DMS114 treated with DMSO at 0.1 percent for 48 hours (cell line): Measurements from ENCODE around the gene TMIE.
"Not testable (repeated sequence)": the region's sequence is repeated elsewhere in the genome, so short reads cannot be mapped to it uniquely, and the experiment has no call there.

Source experiments
- DNase-seq: peaks from one replicate; lab custom pipeline; 2025; ENCODE audit not compliant: unreplicated experiment; lab: John Stamatoyannopoulos, UW

Gene TMIE

DNA sequence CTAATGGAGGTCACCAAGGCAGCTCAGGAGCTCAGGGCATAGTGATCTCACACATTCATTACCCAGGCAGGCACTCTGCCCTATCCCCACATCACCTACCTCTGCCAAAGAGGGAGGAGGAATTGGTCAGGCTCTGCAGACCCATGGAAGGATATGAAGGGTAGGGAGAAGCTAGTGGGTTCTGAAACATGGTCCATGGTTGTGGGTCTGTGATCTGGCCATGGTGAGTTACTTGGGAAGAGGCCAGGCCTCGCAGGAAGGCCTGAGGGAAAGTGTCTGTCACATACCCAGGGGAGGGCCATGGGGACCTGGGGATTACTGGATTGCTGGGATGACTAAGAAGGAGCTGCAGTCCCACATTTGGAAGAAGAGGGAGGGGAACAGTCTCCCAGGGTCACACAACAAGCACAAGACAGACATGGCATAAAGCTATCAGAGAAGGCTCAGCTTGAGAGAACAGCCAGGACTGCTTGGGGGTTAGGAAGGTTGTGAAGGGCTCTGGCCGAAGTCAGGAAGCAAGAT is 17.9 kb downstream of the TMIE start:
- no peak for DNase-seq

DNA sequence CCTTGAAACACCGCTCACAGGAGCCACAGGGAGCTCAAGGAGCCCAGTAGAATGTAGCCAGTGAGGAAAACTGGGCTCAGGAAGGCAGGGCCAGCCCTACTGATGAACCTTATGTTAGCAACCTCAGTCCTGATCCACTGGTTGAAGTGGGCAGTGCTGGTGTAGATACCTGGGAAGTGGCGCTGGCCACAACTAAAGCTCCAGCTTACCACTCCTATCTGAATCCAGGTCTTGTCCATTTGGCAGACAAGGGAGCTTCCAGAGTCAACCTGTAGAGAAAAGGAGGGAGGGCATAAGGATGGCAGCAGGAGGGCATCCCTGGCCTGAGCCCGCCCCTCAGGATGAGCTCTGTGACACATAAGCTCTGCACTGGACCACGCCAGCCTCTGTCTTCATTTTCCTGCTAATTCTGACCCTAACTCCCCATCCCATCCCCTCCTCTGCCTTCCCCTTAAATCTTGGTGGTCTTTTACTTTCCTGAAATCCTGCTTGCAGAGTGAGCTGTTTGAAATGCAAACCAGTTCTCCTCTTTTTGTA is 18.6 kb downstream of the TMIE start:
- no peak for DNase-seq

GRCh38 chr3:46721009-46721408 is 19.8 kb downstream of the TMIE start:
- DNase-seq: no peak

- DNase-seq: no peak
Measured at GRCh38 chr3:46722443-46722842, 21.3 kb downstream of the TMIE start.

DNA sequence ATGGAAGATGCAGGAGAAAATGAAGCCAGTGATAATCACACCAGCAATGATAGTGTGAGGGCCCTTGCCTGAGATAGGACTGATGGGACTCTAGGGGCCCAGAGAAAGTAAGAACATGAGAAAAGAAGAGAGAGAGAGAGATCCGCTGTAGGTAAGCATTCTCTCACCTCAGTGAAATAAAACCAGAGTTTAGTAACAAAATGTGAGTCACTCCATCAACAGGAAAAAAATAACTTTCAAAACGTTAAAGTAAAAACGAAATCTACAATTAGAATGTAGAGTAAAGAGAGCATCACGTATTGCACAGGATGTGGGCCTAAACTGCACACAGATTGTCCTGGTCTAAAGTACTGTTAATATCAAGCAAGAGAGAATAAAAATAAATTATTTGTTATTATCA is 23.2 kb downstream of the TMIE start:
- DNase-seq: no peak

- no peak for DNase-seq
Measured at GRCh38 chr3:46725621-46726314, 24.6 kb downstream of the TMIE start.

GRCh38 chr3:46729038-46729437 is 27.8 kb downstream of the TMIE start:
- DNase-seq: no peak

DNA sequence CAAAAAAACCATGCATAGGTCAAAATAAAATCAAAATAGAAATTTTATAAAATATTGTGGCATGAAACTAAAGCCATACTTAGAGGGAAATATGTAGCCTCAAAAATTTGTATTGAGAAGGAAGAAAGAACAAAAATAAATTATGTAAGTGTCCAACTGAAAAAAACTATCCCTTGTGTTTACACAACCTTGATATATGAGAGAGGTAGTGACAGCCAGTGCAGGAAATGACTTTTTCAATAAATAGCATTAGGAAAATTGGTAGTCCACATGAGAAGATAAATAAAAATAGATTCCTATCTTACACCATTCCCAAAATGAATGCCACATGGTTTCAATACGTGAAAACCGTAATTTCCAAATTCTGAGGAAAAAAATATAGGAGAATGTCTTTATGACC is 29.6 kb downstream of the TMIE start:
- DNase-seq: no peak

- no peak for DNase-seq
Measured at GRCh38 chr3:46731795-46732194, 30.6 kb downstream of the TMIE start.

GRCh38 chr3:46733026-46733800 is 32.0 kb downstream of the TMIE start:
- no peak for DNase-seq

GRCh38 chr3:46734773-46735172 is 33.6 kb downstream of the TMIE start:
- DNase-seq: no peak

- no peak for DNase-seq
Measured at GRCh38 chr3:46736006-46736872, 35.0 kb downstream of the TMIE start.

GRCh38 chr3:46737329-46737731 is 36.1 kb downstream of the TMIE start:
- no peak for DNase-seq

GRCh38 chr3:46739565-46739964 is 38.4 kb downstream of the TMIE start:
- not testable (repeated sequence) for DNase-seq

DNA sequence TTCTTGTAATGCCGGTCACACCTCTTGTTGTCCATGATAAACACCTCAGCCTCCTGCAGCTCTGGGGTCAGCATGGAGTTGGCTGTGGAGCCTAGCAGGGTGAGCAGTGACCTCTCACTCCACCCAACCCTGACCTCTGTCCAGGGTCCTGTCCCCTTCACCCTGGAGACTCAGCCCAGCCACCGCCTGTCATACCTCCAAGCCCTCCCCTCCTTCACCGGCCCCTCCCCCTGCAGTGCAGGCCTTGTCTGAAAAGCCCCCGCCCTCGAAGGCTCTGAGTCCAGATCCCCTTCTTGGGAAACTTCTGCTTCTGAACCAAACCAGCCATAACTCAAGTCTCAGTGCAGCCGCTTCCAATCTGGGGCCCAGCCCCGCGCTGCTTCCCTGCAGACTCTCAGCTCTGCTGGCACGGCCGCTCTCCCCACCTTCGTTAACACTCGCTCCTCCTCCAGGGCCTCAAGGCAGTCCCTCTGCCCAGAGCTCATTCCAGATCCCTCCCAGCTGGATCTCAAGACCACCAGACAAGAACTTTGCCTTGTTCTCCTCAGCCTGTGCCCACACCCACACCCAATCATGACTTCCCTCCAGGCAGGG is 41.9 kb downstream of the TMIE start:
- no peak for DNase-seq

- no peak for DNase-seq
Measured at GRCh38 chr3:46746711-46747110, 45.5 kb downstream of the TMIE start.

DNA sequence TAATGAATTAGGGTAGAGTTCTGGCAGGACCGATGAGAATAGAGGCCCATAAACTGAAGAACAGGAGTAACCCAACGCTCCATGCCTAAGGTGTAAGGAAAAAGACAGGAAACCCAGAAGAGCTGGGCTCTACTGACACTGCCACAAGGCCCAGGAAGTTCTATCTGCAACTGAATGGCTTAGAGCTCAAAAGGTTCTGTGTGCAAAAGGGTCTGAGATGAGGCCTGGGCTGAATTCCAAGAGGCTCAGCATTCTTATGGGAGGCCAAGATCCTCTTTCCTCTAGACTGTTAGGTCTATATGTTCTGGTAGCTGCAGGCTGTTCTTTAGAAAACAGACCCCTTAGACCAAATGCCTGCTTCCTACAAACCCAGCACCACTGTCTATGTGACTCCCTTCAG is 47.0 kb downstream of the TMIE start:
- no peak for DNase-seq

DNA sequence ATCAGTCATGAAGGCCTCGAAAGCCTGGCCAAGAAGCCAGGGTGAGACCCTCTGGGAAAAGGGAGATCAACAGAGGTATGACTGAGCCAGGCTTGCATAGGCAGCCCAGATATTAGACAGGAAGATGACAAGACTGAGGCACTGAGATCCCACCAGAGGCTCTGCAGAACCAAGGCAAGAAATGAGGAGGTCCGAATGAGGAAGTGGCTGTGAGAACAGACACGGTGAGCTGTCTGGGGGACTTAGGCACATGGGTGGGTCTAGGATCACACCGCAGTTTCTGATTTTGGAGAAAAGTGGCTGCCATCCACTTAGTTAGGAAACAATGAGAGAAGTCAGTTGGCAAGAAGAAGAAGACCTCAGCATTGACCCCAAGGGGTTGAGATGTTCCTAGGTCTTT is 47.9 kb downstream of the TMIE start:
- no peak for DNase-seq

- no peak for DNase-seq
Measured at GRCh38 chr3:46750555-46751038, 49.4 kb downstream of the TMIE start.

DNA sequence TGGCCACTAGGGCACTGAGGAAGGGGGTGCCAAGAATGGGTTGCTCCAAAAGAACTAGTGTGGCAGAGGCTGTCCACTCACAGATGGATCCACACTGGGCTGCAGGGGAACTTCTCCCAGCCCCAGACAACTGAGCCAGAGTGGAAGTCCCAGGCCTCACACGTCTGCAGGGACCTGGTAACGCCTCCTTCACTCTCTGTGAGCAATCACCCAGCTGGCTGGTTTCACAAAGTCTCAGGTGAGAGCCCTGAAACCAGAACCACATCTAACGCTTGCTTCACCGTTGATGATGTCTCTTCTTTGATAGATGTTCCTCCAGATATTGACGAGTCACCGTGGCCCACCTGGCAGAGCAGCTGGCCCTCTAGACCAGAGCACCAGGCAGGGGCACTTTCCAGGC is 51.9 kb downstream of the TMIE start:
- not testable (repeated sequence) for DNase-seq

GRCh38 chr3:46755646-46756045 is 54.5 kb downstream of the TMIE start:
- DNase-seq: no peak
